ENCODE measurements around the gene UGT3A1. TPM values are rescaled to one million over a fixed set of nuclear protein-coding genes. Genes with fewer than 3 reads are reported as not detected.

Gene UGT3A1
- total and polyA plus RNA-seq, 2 donors (not counting 1 experiment from before 2014, with no cell fraction given): not detected

GRCh38 chr5:36033486-36033885 is 42.3 kb upstream of the UGT3A1 start:
- TF ChIP-seq EZH2 (IDR thresholded peaks at IDR 0.05; ENCODE audit: low read length, missing control alignments) (no peak), CTCF (conservative IDR thresholded peaks at IDR 0.05 in 1 of 2, IDR thresholded peaks at IDR 0.05 in 1 of 2; ENCODE audit: low read depth in 1 of 2, low read length in 2 of 2) (no peak)
- Histone ChIP-seq H2AFZ (ENCODE audit: low read length) (no peak overlapping the region), H3K27ac (ENCODE audit: insufficient read depth, low read length) (no peak overlapping the region), H3K4me2 (ENCODE audit: extremely low read depth, insufficient read depth, low read length) (no peak overlapping the region), H3K27me3 (ENCODE audit: control insufficient read depth, insufficient read depth, low read length) (no peaks in the 10 kb centered on the region), H3K9ac (ENCODE audit: insufficient read depth, low read length) (no peak overlapping the region), H4K20me1 (ENCODE audit: control insufficient read depth, extremely low read depth, insufficient read depth, low read length) (no peaks in the 10 kb centered on the region), H3K4me3 (replicated peaks in 1 of 4; ENCODE audit: control extremely low read depth in 1 of 4, insufficient read depth in 1 of 4, low read depth in 3 of 4, low read length in 4 of 4) (no peak overlapping the region), H3K4me1 (ENCODE audit: control insufficient read depth, extremely low read depth, insufficient read depth, low read length) (no peaks in the 10 kb centered on the region), H3K9me3 (ENCODE audit: control insufficient read depth, insufficient read depth, low read depth, low read length) (no peaks in the 10 kb centered on the region), H3K36me3 (ENCODE audit: control insufficient read depth, insufficient read depth, low read length) (no peaks in the 10 kb centered on the region), H3K79me2 (ENCODE audit: control insufficient read depth, insufficient read depth, low read length) (no peaks in the 10 kb centered on the region)
- DNase-seq (ENCODE audit: low read depth in 2 of 2): no peak

GRCh38 chr5:36033047-36033446 is 41.9 kb upstream of the UGT3A1 start:
- no peaks in the 10 kb centered on the region for H3K79me2 ChIP-seq (ENCODE audit: control insufficient read depth, insufficient read depth, low read length)
- no peak overlapping the region for H3K9ac ChIP-seq (ENCODE audit: insufficient read depth, low read length)
- H3K27ac ChIP-seq (ENCODE audit: insufficient read depth, low read length): no peak overlapping the region
- no peaks in the 10 kb centered on the region for H4K20me1 ChIP-seq (ENCODE audit: control insufficient read depth, extremely low read depth, insufficient read depth, low read length)
- H3K27me3 ChIP-seq (ENCODE audit: control insufficient read depth, insufficient read depth, low read length): no peaks in the 10 kb centered on the region
- no peak overlapping the region for H3K4me2 ChIP-seq (ENCODE audit: extremely low read depth, insufficient read depth, low read length)
- no peak overlapping the region for H3K4me3 ChIP-seq (replicated peaks in 1 of 4; ENCODE audit: control extremely low read depth in 1 of 4, insufficient read depth in 1 of 4, low read depth in 3 of 4, low read length in 4 of 4)
- DNase-seq (ENCODE audit: low read depth in 2 of 2): no peak
- H2AFZ ChIP-seq (ENCODE audit: low read length): no peak overlapping the region
- H3K4me1 ChIP-seq (ENCODE audit: control insufficient read depth, extremely low read depth, insufficient read depth, low read length): no peaks in the 10 kb centered on the region
- TF ChIP-seq CTCF (conservative IDR thresholded peaks at IDR 0.05 in 1 of 2, IDR thresholded peaks at IDR 0.05 in 1 of 2; ENCODE audit: low read depth in 1 of 2, low read length in 2 of 2): no peak
- no peak for TF ChIP-seq EZH2 (IDR thresholded peaks at IDR 0.05; ENCODE audit: low read length, missing control alignments)
- H3K36me3 ChIP-seq (ENCODE audit: control insufficient read depth, insufficient read depth, low read length): no peaks in the 10 kb centered on the region
- no peaks in the 10 kb centered on the region for H3K9me3 ChIP-seq (ENCODE audit: control insufficient read depth, insufficient read depth, low read depth, low read length)

GRCh38 chr5:36031223-36031622 is 40.0 kb upstream of the UGT3A1 start:
- Histone ChIP-seq H3K9ac (ENCODE audit: insufficient read depth, low read length) (no peak overlapping the region), H3K27ac (ENCODE audit: insufficient read depth, low read length) (no peak overlapping the region), H3K79me2 (ENCODE audit: control insufficient read depth, insufficient read depth, low read length) (no peaks in the 10 kb centered on the region), H3K4me2 (ENCODE audit: extremely low read depth, insufficient read depth, low read length) (no peak overlapping the region), H4K20me1 (ENCODE audit: control insufficient read depth, extremely low read depth, insufficient read depth, low read length) (no peaks in the 10 kb centered on the region), H3K4me3 (replicated peaks in 1 of 4; ENCODE audit: control extremely low read depth in 1 of 4, insufficient read depth in 1 of 4, low read depth in 3 of 4, low read length in 4 of 4) (no peak overlapping the region), H3K4me1 (ENCODE audit: control insufficient read depth, extremely low read depth, insufficient read depth, low read length) (no peaks in the 10 kb centered on the region), H2AFZ (ENCODE audit: low read length) (no peak overlapping the region), H3K27me3 (ENCODE audit: control insufficient read depth, insufficient read depth, low read length) (no peaks in the 10 kb centered on the region), H3K9me3 (ENCODE audit: control insufficient read depth, insufficient read depth, low read depth, low read length) (no peaks in the 10 kb centered on the region), H3K36me3 (ENCODE audit: control insufficient read depth, insufficient read depth, low read length) (no peaks in the 10 kb centered on the region)
- no peak for TF ChIP-seq EZH2 (IDR thresholded peaks at IDR 0.05; ENCODE audit: low read length, missing control alignments)
- no peak for TF ChIP-seq CTCF (conservative IDR thresholded peaks at IDR 0.05 in 1 of 2, IDR thresholded peaks at IDR 0.05 in 1 of 2; ENCODE audit: low read depth in 1 of 2, low read length in 2 of 2)
- no peak for DNase-seq (ENCODE audit: low read depth in 2 of 2)
